Vagina (tissue), 2 donors: ENCODE data around the gene AGK. TPM values are rescaled to one million over a fixed set of nuclear protein-coding genes. Genes with fewer than 3 reads are reported as not detected.

ENCODE experiments used
- DNase-seq, 2 donors: peaks; one replicate each; pipeline ENCODE4 v3.0.0-alpha.2; 2017; ENCODE audit errors: extremely low spot score in 2 of 2
- H3K27ac ChIP-seq: fragments of 200-600 bp; sonication (generic); one replicate; pipeline ENCODE4 v1.5.1; 2019
- H3K27me3 ChIP-seq: fragments of 200-600 bp; sonication (generic); one replicate; pipeline ENCODE4 v1.5.1; 2019
- H3K36me3 ChIP-seq, 2 donors: fragments of 200-600 bp; sonication (generic); one replicate each; pipeline ENCODE4 v1.5.1; 2017 to 2019
- H3K4me1 ChIP-seq: fragments of 200-600 bp; sonication (generic); one replicate; pipeline ENCODE4 v1.5.1; 2019
- H3K4me3 ChIP-seq, 2 donors: fragments of 200-600 bp; sonication (generic); 1 replicate in 1 of 2; 2 replicates in 1 of 2; pipeline ENCODE4 v1.5.1; 2016 to 2019
- H3K9me3 ChIP-seq: fragments of 200-600 bp; sonication (generic); one replicate; pipeline ENCODE4 v1.5.1; 2019
- CTCF ChIP-seq, 3 experiments: fragments of 450-650 bp in 2 of 3; fragments of 200-600 bp in 1 of 3; sonication (generic) in 1 of 3; IDR thresholded peaks; one replicate each; pipeline ENCODE4 v1.5.1; 2017 to 2019; ENCODE audit warnings: antibody characterized with exemption in 3 of 3, mild to moderate bottlenecking in 2 of 3, moderate library complexity in 2 of 3
- POLR2A ChIP-seq, 2 donors: fragments of 450-650 bp; IDR thresholded peaks; one replicate each; pipeline ENCODE4 v1.6.1; 2017; ENCODE audit warnings: antibody characterized with exemption in 2 of 2, mild to moderate bottlenecking in 2 of 2, moderate library complexity in 2 of 2
- POLR2AphosphoS5 ChIP-seq, 2 donors: sonication (generic); formaldehyde crosslinking; IDR thresholded peaks; one replicate each; pipeline ENCODE4 v1.9.0; 2017; ENCODE audit warnings: antibody characterized with exemption in 2 of 2, mild to moderate bottlenecking in 2 of 2, low read depth in 1 of 2; ENCODE audit not compliant: insufficient read depth in 1 of 2
- intact Hi-C: fragments of 100-400 bp; cut with DNase I; formaldehyde crosslinking; loops from one replicate; pipeline ENCODE4 v1.15.1; 2023
- total RNA-seq: library from RNA; depleted of rRNA; stranded (reverse); fragments of >200 nt; gene quantifications from one replicate; pipeline ENCODE4 v1.2.3, GENCODE V29; 2016

Gene AGK
- total RNA-seq, 1 donor from 2014 or later: 21.1 TPM

GRCh38 chr7:141700848-141701371 is 149.7 kb downstream of the AGK start:
- Histone ChIP-seq H3K4me3 (peak overlapping the region; percentile 87 to 97), H3K4me1 (peaks cover 41% of the 10 kb centered on the region), H3K36me3 (no peaks in the 10 kb centered on the region), H3K27me3 (no peaks in the 10 kb centered on the region), H3K9me3 (no peaks in the 10 kb centered on the region), H3K27ac (peak overlapping the region; percentile 89)
- intact Hi-C loops: no loop called here
- no peak for TF ChIP-seq POLR2A (IDR thresholded peaks at IDR 0.05)
- TF ChIP-seq POLR2AphosphoS5 (IDR thresholded peaks at IDR 0.05; ENCODE audit: insufficient read depth in 1 of 2, low read depth in 1 of 2): no peak
- no peak for DNase-seq

GRCh38 chr7:141701489-141702046 is 150.4 kb downstream of the AGK start:
- Histone ChIP-seq H3K27ac (peak overlapping the region; percentile 89), H3K9me3 (no peaks in the 10 kb centered on the region), H3K27me3 (no peaks in the 10 kb centered on the region), H3K36me3 (no peaks in the 10 kb centered on the region), H3K4me3 (peak overlapping the region; percentile 87 to 97), H3K4me1 (peaks cover 41% of the 10 kb centered on the region)
- no peak for DNase-seq
- intact Hi-C loops: no loop called here
- TF ChIP-seq CTCF (IDR thresholded peaks at IDR 0.05) (no peak), POLR2A (IDR thresholded peaks at IDR 0.05) (no peak), POLR2AphosphoS5 (IDR thresholded peaks at IDR 0.05; ENCODE audit: insufficient read depth in 1 of 2, low read depth in 1 of 2) (no peak)

- Histone ChIP-seq H3K27ac (peak within 1 kb of the TSS; percentile 89), H3K4me1 (peaks cover 41% of the 10 kb centered on the region), H3K36me3 (no peaks in the 10 kb centered on the region), H3K27me3 (no peaks in the 10 kb centered on the region), H3K9me3 (no peaks in the 10 kb centered on the region), H3K4me3 (peak within 1 kb of the TSS; percentile 87 to 97)
- intact Hi-C loops: no loop called here
- no peak for TF ChIP-seq POLR2AphosphoS5 (IDR thresholded peaks at IDR 0.05; ENCODE audit: insufficient read depth in 1 of 2, low read depth in 1 of 2)
- TF ChIP-seq CTCF (IDR thresholded peaks at IDR 0.05): no peak
- TF ChIP-seq POLR2A (IDR thresholded peaks at IDR 0.05): no peak
- DNase-seq: no peak
These were observed 150.9 kb downstream of the AGK start, which contains the start of gene DENND11 for GRCh38 chr7:141702047-141702567. DENND11 (minus strand) TSS chr7:141702166; CDS start chr7:141702153, 13 bp downstream.

GRCh38 chr7:141702892-141703291 is 151.7 kb downstream of the AGK start:
- H3K36me3 ChIP-seq: no peaks in the 10 kb centered on the region
- H3K27ac ChIP-seq: no peak overlapping the region
- no peak for DNase-seq
- intact Hi-C loops: no loop called here
- no peaks in the 10 kb centered on the region for H3K9me3 ChIP-seq
- peaks cover 37% of the 10 kb centered on the region for H3K4me1 ChIP-seq
- no peak for TF ChIP-seq POLR2A (IDR thresholded peaks at IDR 0.05)
- TF ChIP-seq CTCF (IDR thresholded peaks at IDR 0.05): no peak
- TF ChIP-seq POLR2AphosphoS5 (IDR thresholded peaks at IDR 0.05; ENCODE audit: insufficient read depth in 1 of 2, low read depth in 1 of 2): no peak
- H3K4me3 ChIP-seq: peak overlapping the region; percentile 87 to 97
- H3K27me3 ChIP-seq: no peaks in the 10 kb centered on the region

- no peak for DNase-seq
- Histone ChIP-seq H3K27ac (no peak overlapping the region), H3K9me3 (no peaks in the 10 kb centered on the region), H3K4me3 (no peak overlapping the region), H3K27me3 (no peaks in the 10 kb centered on the region), H3K4me1 (peaks cover 27% of the 10 kb centered on the region), H3K36me3 (no peaks in the 10 kb centered on the region)
- TF ChIP-seq CTCF (IDR thresholded peaks at IDR 0.05) (no peak), POLR2AphosphoS5 (IDR thresholded peaks at IDR 0.05; ENCODE audit: insufficient read depth in 1 of 2, low read depth in 1 of 2) (no peak), POLR2A (IDR thresholded peaks at IDR 0.05) (no peak)
- intact Hi-C loops: no loop called here
These were observed 152.9 kb downstream of the AGK start for GRCh38 chr7:141704112-141704511.
